Measurements from ENCODE around the gene SEPTIN3. TPM values are rescaled to one million over a fixed set of nuclear protein-coding genes. Genes with fewer than 3 reads are reported as not detected.

Gene SEPTIN3
- total and polyA plus RNA-seq, 2 of the 8 experiments (the other 6 are each of a cell fraction or from before 2014, with no cell fraction given): 38.9 to 52.9 TPM

DNA sequence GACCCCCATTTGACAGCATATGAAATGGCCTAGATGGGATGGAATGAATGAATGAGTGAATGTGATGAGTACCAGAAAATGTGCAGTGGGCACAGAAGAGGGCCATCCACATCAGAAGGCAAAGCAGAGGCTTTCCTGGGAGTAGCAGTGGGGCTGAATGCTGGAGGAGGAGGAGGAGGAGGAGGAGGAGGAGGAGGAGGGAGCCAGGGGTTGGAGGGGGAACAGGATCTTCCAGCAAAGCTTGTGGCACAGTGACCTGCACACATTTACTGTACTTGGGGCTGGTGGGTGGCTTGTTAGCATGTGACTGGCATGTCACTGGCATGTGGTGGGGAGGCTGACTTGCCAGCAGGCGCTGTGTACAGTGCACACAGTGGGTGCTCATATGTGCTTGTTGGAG is 9.5 kb downstream of the SEPTIN3 start:
- H4K5ac ChIP-seq (ENCODE audit: insufficient read length, low read depth, low read length): no peak overlapping the region

More for the DNA sequence above, 9.5 kb downstream of the SEPTIN3 start:
- H3K4ac ChIP-seq (replicated peaks; ENCODE audit: insufficient read length, low read depth, low read length): no peak overlapping the region
- DNase-seq (ENCODE audit: low read depth in 1 of 2, low spot score in 2 of 2) (no peak), FAIRE-seq (no peak)
- peak overlapping the region in 1 of 2 experiments; percentile 89; a peak in 2 of 4 replicates for H3K4me2 ChIP-seq (ENCODE audit: insufficient read depth in 1 of 2, low read depth in 2 of 2, low read length in 2 of 2)
- peaks cover 2% of the 10 kb centered on the region; the same call in 1 of the 2 replicates for H3K79me1 ChIP-seq (ENCODE audit: low read depth, low read length)
- no peaks in the 10 kb centered on the region for H3K36me3 ChIP-seq (ENCODE audit: control insufficient read depth in 2 of 4, insufficient read depth in 4 of 4, low read length in 3 of 4)
- H4K8ac ChIP-seq (ENCODE audit: extremely low read depth, insufficient read depth, low read length): no peak overlapping the region
- H2BK12ac ChIP-seq (ENCODE audit: low read depth, low read length): 0 out of 2 replicates have a peak overlapping the region, but pooled peaks have one; percentile 9
- H3K27me3 ChIP-seq (replicated peaks in 1 of 4; ENCODE audit: control insufficient read depth in 3 of 4, extremely low read depth in 1 of 4, insufficient read depth in 3 of 4, low read length in 3 of 4): peaks cover 10 to 26% (median 25%) of the 10 kb centered on the region in 4 experiments
- no peak overlapping the region for H3K4me3 ChIP-seq (ENCODE audit: extremely low read depth in 1 of 4, insufficient read depth in 2 of 4, low read depth in 3 of 4, low read length in 4 of 4)
- no peaks in the 10 kb centered on the region for H3K9me3 ChIP-seq (ENCODE audit: insufficient read depth in 2 of 2, low read depth in 1 of 2, low read length in 1 of 2)
- H4K20me1 ChIP-seq (replicated peaks in 1 of 2; ENCODE audit: control insufficient read depth in 1 of 2, insufficient read depth in 2 of 2, low read length in 2 of 2): peaks cover 2 to 9% of the 10 kb centered on the region in 2 experiments
- ChIA-PET CTCF (ENCODE audit: partially characterized antibody) (interaction anchor here (0.9 to 2.1 kb wide), 5 partner anchors 12 to 140 kb away, joined by 3 to 13 read pairs (median 3); no protein-coding TSS in a partner anchor), POLR2A (ENCODE audit: partially characterized antibody) (interaction anchor here (1.2 kb wide), 1 partner anchor 105 kb away, joined by 3 read pairs; no protein-coding TSS in a partner anchor)
- 93% methylated on average over 1 of the region's 1 CpG; no CpG with 5 or more reads in 1 of the 2 experiments for WGBS, 2 experiments (ENCODE audit: extremely low coverage in 1 of 2, insufficient coverage in 1 of 2, insufficient read length in 1 of 2, insufficient replicate concordance in 2 of 2, low coverage in 1 of 2, low lambda C conversion rate in 2 of 2, missing lambda C conversion rate in 1 of 2)
- no peak overlapping the region for H2BK15ac ChIP-seq (ENCODE audit: low read length)
- no peak overlapping the region for H2BK5ac ChIP-seq (ENCODE audit: low read depth, low read length)
- TF ChIP-seq HDAC6 (IDR thresholded peaks at IDR 0.05; ENCODE audit: low read depth, low read length): no peak
- H3K23ac ChIP-seq (ENCODE audit: insufficient read length): no peak overlapping the region
- no peak overlapping the region for H2AFZ ChIP-seq (ENCODE audit: low read length)
- H2BK120ac ChIP-seq (replicated peaks; ENCODE audit: low read depth, low read length): no peak overlapping the region
- H3K9ac ChIP-seq (replicated peaks in 1 of 4; ENCODE audit: extremely low read depth in 1 of 4, low read depth in 3 of 4, low read length in 3 of 4): no peak overlapping the region
- H3K27ac ChIP-seq (ENCODE audit: low read depth, low read length): no peak overlapping the region
- peaks cover 0 to 5% of the 10 kb centered on the region in 2 experiments; a peak in 1 of 4 replicates for H3K79me2 ChIP-seq (ENCODE audit: control insufficient read depth in 1 of 2, insufficient read depth in 2 of 2, low read length in 2 of 2)
- H3K18ac ChIP-seq (ENCODE audit: extremely low read depth, low read length): peak overlapping the region; percentile 48; the same call in 1 of the 2 replicates
- H3K4me1 ChIP-seq (replicated peaks in 1 of 4; ENCODE audit: control insufficient read depth in 3 of 4, insufficient read depth in 4 of 4, low read length in 3 of 4): peaks cover 0 to 14% (median 10%) of the 10 kb centered on the region in 4 experiments; a peak in 6 of 7 replicates
- H4K91ac ChIP-seq (replicated peaks; ENCODE audit: insufficient read length, low read length): peak overlapping the region; percentile 23
- H2AK5ac ChIP-seq (ENCODE audit: low read depth, low read length): no peak overlapping the region
- H3K14ac ChIP-seq (ENCODE audit: insufficient read length): no peak overlapping the region
- peak overlapping the region; percentile 61; the same call in 1 of the 2 replicates for H2BK20ac ChIP-seq (ENCODE audit: low read length)
- H3K23me2 ChIP-seq (ENCODE audit: low read depth, low read length): peaks cover 13% of the 10 kb centered on the region
- H3K56ac ChIP-seq (replicated peaks; ENCODE audit: insufficient read length, low read depth, low read length): no peak overlapping the region
